Lower leg skin (tissue), 3 donors: ENCODE measurements around the gene PDZRN4.

Experiments used
- CTCF ChIP-seq, 3 donors: fragments of 450-650 bp; IDR thresholded peaks; one replicate each; pipeline ENCODE4 v1.5.1; 2016; ENCODE audit warnings: antibody characterized with exemption in 3 of 3, mild to moderate bottlenecking in 3 of 3, moderate library complexity in 2 of 3
- POLR2A ChIP-seq, 2 donors: fragments of 450-650 bp; IDR thresholded peaks; one replicate each; pipeline ENCODE4 v1.6.1; 2016 to 2017; ENCODE audit warnings: antibody characterized with exemption in 2 of 2, mild to moderate bottlenecking in 1 of 2, moderate library complexity in 1 of 2

DNA sequence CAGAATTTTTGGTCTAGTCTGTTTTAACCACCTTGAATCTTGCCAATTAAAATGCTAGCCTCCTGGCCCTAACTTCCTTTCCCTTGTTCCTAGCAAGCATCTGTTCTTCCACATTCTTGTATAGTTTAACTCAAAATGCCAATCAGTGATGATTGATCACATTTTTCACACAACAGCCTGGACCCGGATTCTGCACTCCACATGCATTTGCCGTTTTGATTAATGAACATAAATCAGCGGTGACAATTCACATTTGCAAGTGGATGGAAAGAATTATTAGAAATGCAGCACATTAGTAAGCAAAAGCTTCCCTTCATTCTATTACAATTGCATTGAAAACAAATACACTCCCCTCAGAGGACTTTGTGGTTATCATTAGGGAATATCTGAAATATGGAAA, 83.4 kb downstream of the PDZRN4 start:
- TF ChIP-seq CTCF (IDR thresholded peaks at IDR 0.05) (no peak), POLR2A (IDR thresholded peaks at IDR 0.05) (no peak)
